GM10266 (cell line): ENCODE results near the gene IKZF2.

Source experiments
- DNase-seq: peaks from one replicate; pipeline ENCODE4 v3.0.0; 2012; ENCODE audit errors: extremely low spot score
- TF ChIP-seq, protein P1 (sequence below): IDR thresholded peaks from 2 replicates; pipeline ENCODE4 v1.5.1; 2012; ENCODE audit warnings: mild to moderate bottlenecking, low read depth; ENCODE audit not compliant: control insufficient read depth, insufficient read depth; ENCODE audit errors: missing control alignments

IKZF2 gene

DNA sequence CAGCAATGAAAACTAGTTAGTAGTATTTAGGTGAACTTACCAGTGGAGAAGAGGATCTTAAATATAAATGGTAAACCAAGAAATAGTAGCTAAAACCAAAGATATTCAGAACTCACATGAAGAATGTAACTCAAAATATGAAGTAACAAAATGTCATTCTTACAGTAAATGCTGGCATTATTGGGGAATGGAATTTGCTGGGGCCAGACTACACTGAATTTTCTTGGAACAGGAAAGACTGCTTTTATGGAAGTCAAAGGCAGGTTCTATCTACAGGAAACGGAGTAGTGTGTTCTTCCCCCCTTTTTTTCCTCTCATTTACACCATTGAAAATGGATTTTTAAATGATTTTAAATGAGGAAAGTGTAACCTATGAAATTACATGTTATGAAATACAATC is 188.7 kb downstream of the IKZF2 start:
- TF ChIP-seq, protein P1, sequence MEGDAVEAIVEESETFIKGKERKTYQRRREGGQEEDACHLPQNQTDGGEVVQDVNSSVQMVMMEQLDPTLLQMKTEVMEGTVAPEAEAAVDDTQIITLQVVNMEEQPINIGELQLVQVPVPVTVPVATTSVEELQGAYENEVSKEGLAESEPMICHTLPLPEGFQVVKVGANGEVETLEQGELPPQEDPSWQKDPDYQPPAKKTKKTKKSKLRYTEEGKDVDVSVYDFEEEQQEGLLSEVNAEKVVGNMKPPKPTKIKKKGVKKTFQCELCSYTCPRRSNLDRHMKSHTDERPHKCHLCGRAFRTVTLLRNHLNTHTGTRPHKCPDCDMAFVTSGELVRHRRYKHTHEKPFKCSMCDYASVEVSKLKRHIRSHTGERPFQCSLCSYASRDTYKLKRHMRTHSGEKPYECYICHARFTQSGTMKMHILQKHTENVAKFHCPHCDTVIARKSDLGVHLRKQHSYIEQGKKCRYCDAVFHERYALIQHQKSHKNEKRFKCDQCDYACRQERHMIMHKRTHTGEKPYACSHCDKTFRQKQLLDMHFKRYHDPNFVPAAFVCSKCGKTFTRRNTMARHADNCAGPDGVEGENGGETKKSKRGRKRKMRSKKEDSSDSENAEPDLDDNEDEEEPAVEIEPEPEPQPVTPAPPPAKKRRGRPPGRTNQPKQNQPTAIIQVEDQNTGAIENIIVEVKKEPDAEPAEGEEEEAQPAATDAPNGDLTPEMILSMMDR = no peak
- no peak for DNase-seq

DNA sequence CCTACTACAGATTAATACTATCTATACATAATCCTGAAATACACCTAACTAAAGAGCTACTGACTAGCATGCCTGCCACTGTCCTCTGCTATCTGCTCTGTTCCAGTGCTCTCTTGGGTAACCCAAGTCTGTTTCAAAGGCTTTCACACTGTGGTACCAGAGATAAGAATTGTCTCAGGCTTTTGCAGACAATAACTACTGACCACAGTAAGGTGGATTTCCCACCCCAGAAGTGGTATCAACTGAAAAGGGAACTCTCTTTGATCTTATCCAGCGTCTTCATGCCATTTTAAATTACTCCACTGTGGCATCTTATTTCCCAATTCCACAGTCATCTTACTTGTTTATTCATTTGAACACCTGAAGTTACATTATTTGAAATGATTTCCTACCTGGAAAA is 190.2 kb downstream of the IKZF2 start:
- DNase-seq = no peak
- TF ChIP-seq, protein P1 = no peak

DNA sequence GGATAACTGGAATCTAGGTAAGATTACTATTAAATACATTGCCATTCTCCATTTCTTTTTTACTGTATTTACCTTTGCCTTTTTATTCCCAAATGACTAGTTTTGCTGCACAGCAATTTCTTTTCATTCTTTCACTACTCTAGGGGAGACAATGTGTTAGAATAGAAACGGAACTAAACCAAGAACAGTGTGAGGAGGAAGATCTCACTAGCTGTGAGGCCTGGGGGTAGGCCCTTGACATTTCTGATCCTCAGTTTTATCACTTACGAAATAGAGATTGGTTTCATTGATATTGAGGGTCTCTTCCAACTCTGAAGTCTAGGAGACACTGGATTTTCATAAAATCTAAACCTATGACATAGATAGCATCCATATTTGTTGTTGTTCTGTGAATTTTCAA is 191.1 kb downstream of the IKZF2 start:
- TF ChIP-seq, protein P1 = no peak

DNA sequence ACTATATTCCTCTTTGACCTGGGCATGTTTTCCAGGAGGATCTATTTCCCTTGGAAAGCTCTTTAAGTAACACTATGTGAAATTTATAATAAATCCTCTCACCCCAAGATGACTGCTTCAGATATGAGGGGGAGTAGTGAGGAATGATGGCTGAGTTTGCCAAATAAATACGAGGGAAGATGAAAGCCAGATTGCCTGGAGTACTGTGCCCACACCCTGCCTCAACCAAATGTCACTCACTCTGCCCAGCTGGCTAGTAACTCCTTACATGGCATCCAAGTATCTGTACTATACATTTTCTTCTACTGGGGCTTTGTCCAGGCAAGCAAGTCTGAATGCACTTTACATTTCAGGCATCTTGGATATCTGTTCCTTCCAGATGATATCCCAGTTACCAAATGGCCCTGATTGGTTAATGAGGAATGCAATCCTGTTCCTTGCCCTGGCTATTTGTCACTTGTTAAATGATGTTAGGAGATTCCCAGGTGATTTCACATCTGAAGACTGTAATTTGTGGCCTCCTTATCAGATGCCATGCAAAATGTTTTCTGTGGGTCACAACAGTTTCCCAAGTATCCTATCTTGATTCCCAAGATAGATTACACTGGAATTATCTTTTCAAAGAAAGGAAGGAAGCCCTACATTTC is 191.8 kb downstream of the IKZF2 start:
- no peak for DNase-seq
- TF ChIP-seq, protein P1 = no peak

More for the DNA sequence above, 191.1 kb downstream of the IKZF2 start:
- no peak for DNase-seq

DNA sequence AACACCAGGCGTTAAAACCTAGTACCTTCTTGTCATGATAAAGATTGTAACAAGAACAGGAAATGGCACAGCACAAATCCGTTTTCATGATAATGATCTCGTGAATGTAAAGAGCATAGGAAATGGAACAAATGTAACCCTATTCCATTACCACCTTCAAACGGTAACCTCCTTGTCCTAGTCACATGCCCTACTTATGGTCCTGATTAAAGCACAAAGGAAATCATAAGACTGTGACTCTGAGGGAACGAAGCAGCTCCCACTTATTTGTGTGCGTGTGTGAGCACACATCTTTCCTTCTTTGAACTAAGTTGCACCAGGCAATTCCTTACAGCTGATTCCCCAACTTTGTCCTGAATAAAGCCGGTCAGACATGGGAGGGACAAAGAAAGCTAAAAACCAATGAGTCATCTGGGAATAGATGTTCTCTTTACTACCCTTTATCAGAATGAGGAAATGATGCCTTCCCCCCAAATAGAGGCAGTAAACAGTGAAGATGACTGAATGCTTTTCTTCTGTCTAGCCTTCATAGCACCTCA is 192.6 kb downstream of the IKZF2 start:
- TF ChIP-seq, protein P1 = no peak
- DNase-seq = no peak

DNA sequence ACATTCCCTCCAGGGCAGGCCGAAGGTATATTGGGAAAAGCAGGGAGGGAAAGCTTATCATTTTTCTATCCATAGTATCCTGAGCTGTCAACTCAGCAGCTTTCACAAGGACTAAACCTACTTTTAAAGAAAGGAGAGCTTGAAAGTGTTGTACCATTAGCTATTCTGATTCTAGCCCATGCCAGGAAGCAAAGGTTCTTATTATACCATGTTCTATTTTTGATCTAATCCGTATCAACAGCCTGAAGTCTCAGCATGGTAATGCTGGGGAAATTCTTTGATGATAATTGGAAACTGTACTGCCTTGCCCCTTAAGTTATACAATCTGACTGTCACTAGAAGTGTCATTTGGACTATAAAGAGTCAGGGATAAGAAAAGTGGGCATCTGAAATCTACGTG is 193.3 kb downstream of the IKZF2 start:
- no peak for DNase-seq
- TF ChIP-seq, protein P1 = no peak

DNA sequence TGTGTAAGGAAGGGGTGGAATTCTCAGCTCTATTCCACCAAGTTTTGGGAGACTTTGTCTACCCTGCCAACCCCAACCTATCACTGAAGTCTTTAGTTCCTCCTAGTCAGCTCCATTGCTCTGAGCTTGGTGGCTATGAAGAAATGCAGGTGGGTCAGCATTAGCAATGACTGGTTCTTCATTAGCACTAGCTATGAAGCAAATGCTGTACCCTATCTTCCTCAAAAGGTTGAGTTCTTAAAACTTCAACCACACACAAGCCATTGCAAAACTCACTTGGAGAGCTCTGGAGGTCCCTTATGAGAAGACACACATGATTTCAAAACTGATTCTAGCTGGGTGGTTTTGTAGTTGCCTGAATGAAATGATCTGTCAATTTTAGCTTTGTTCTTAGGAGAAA is 193.8 kb downstream of the IKZF2 start:
- no peak for DNase-seq
- TF ChIP-seq, protein P1 = no peak
